Mucosa of stomach (tissue), 1 donor: Measurements from ENCODE around the gene SH3RF3.

Experiments used
- H3K27me3 ChIP-seq: one replicate; pipeline ENCODE4 v1.7.0; 2013; ENCODE audit warnings: mild to moderate bottlenecking, low read length; ENCODE audit not compliant: control insufficient read depth, insufficient read depth
- H3K36me3 ChIP-seq: one replicate; pipeline ENCODE4 v1.7.0; 2013; ENCODE audit warnings: low read length; ENCODE audit not compliant: control insufficient read depth, insufficient read depth
- H3K4me1 ChIP-seq: one replicate; pipeline ENCODE4 v1.7.0; 2013; ENCODE audit warnings: mild to moderate bottlenecking, low read length; ENCODE audit not compliant: control insufficient read depth, insufficient read depth
- H3K4me3 ChIP-seq: one replicate; pipeline ENCODE4 v1.7.0; 2013; ENCODE audit warnings: low read length
- H3K9ac ChIP-seq: one replicate; pipeline ENCODE4 v1.7.0; 2013; ENCODE audit warnings: mild to moderate bottlenecking, low read length, moderate library complexity
- H3K9me3 ChIP-seq: one replicate; pipeline ENCODE4 v1.7.0; 2013; ENCODE audit warnings: mild to moderate bottlenecking, low read length, moderate library complexity; ENCODE audit not compliant: control insufficient read depth
- donor health status: Pancreatic carcinoma.

SH3RF3 gene

DNA sequence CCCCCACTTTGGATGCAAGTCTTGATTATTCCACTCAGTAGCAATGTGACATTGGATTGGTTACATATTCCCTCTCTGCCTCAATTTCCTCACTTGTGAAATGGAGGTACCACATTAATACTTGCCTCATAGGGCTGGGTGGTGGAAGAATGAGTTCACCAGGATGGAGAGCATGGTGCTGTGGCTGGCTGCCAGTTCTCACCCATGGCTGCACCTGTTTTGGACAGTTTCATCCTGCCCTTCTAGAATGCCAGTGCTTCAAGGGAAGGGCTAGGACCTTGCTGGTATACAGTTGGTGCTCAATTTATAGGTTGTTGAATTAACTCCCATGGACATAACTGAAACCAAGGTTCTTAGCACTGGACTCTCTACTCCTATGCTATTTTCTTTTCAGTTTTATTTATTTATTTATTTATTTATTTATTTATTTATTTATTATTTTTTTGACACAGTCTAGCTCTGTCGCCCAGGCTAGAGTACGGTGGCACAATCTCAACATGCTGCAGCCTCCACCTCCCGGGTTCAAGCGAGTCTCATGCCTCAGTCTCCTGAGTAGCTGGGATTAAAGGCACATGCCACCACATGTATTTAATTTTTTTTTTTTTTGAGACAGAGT is 5.3 kb upstream of the SH3RF3 start:
- Histone ChIP-seq H3K4me3 (no peak overlapping the region), H3K4me1 (no peaks in the 10 kb centered on the region), H3K9ac (no peak overlapping the region), H3K9me3 (no peaks in the 10 kb centered on the region), H3K36me3 (no peaks in the 10 kb centered on the region), H3K27me3 (peaks cover 21% of the 10 kb centered on the region)

DNA sequence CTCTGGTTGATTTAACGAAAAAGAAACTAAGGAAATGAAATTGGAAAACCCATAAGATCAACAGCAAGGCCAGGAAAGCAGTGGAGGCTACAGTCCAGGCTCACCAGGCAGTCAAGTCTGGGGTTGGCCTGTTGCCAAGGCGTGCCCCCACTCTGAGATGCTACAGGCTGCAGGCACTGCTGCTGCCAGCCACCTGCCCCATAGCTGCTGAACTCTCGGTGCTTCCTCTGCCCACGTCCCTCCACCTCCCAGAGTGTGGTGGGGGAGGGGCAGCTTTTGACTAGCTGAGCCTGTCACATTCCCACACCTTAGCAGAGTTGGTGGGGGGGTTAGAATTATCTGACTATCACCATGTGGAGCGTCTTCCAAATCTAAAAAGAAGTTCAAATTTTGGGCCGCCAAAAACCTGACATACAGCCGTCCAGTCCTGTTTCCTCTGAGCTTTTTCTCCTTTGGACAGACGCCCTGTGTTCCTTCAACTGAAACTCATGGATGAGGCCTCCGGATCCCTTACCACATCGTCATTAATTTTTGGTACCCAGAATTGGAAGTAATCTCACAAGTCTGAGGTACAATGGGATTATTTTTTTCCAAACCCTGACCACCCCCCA is 3.9 kb upstream of the SH3RF3 start:
- H3K36me3 ChIP-seq = no peaks in the 10 kb centered on the region
- no peak overlapping the region for H3K9ac ChIP-seq
- no peaks in the 10 kb centered on the region for H3K4me1 ChIP-seq
- H3K9me3 ChIP-seq = no peaks in the 10 kb centered on the region
- H3K27me3 ChIP-seq = peaks cover 34% of the 10 kb centered on the region
- H3K4me3 ChIP-seq = no peak overlapping the region

DNA sequence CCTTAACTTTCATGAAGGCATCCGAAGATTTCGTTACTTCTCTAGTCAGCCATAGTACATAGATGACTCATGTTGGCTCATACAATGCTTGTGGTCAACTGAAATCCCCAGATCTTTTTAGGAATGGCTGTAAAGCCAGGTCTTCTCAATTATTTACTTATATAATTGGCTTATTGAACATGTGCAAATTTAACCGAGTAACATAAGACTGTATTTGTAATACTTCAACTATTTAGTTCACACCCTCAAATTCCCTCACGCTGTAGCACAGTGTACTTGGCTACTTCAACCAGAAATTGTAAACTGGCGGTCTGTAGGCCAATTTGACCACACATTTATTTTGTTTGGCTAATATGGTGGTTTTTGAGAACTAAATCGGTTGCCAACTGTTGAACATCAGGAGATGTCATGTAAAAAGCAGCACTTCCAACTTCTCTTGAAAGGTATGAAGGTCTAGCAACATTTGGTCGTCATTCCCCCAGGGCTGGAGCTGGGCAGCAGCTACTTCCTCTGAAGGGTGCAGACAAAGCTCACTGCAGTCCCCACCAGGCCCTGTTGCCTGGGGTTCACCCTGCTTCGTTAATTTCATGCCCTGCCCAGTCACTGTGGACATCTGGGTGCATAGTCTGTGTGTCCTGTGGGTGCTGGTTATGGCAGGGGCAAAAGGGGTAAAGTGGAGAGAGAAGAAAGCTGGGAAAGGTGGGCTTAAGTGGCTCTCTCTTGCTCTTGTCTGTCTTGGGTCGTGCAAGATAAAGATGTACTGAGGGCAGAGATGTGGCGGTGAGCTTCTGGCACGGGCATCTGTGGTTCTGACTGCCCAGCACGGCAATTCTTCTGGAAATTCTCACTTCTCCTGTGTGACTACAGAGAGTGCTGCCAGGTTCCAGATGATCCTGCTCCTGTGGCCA is 3.2 kb upstream of the SH3RF3 start:
- H3K4me1 ChIP-seq = no peaks in the 10 kb centered on the region
- H3K27me3 ChIP-seq = peaks cover 40% of the 10 kb centered on the region
- H3K4me3 ChIP-seq = no peak overlapping the region
- H3K36me3 ChIP-seq = no peaks in the 10 kb centered on the region
- no peak overlapping the region for H3K9ac ChIP-seq
- no peaks in the 10 kb centered on the region for H3K9me3 ChIP-seq

DNA sequence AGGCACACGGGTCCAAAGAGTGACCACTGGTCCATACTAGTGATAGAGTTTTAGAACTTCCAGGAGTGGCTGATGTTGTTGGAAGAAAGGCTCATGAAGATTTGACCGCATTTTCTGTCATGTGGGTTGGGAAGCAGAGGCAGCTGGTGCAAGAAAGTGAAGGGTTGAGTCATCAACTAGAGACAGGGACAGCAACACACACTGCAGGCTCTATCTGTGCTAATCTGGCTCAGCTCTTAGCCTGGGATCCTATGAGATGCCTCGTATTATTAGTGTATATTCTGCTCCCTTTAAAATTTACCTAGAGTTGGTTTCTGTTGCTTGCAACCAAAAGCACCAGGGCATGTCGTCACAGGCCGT is 2.5 kb upstream of the SH3RF3 start:
- Histone ChIP-seq H3K9ac (no peak overlapping the region), H3K4me3 (no peak overlapping the region)

DNA sequence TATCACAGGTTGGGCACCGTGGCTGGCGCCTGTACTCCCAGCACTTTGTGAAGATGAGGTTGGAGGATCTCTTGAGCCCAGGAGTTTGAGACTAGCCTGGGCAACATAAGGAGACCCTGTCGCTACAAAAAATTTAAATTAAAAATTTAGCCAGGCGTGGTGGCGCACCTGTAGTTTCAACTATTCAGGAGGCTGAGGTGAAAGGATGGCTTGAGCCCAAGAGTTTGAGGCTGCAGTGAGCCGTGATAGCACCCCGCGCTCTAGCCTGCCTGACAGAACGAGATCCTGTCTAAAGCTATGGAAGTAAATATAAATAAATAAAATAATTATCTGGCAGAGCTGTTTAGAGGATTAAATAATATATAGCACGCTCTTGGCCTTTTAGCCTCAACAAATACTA is 1.4 kb upstream of the SH3RF3 start:
- no peak overlapping the region for H3K4me3 ChIP-seq
- H3K9ac ChIP-seq = no peak overlapping the region
- no peaks in the 10 kb centered on the region for H3K36me3 ChIP-seq
- H3K4me1 ChIP-seq = no peaks in the 10 kb centered on the region
- peaks cover 46% of the 10 kb centered on the region for H3K27me3 ChIP-seq
- no peaks in the 10 kb centered on the region for H3K9me3 ChIP-seq

More for the DNA sequence above, 2.5 kb upstream of the SH3RF3 start:
- Histone ChIP-seq H3K9me3 (no peaks in the 10 kb centered on the region), H3K36me3 (no peaks in the 10 kb centered on the region), H3K27me3 (peaks cover 40% of the 10 kb centered on the region), H3K4me1 (no peaks in the 10 kb centered on the region)

DNA sequence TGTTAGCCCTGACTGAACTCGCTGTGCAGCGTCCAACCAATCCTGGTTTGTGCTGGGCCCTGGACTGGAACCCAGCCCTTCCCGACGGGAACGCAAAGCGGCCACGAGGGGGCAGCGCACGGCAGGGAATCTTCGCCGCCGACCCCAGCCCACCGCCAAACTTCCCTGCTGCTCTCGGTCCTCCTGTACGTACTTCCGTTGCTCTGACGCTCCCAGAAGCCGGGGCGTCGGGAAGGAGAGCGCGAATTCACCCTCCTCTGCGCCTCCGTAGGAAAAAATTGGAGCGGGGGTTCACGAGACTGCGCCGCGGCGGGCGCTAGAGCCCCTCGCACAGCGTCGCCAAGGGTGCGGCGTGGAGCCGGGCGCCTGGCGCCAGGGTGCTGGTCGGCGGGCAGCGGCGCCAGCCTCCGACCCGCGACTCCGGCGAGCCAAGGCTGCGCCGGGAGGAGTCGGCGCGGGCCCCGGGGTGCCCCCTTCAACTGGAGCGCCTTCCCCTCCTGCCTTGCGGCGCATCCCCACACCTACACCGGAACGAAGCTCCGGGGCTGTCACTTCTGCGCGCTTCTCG is 873 bp upstream of the SH3RF3 start:
- Histone ChIP-seq H3K27me3 (peaks cover 46% of the 10 kb centered on the region), H3K4me1 (no peaks in the 10 kb centered on the region), H3K4me3 (peak overlapping the region; percentile 41), H3K36me3 (no peaks in the 10 kb centered on the region), H3K9ac (peak overlapping the region; percentile 34), H3K9me3 (no peaks in the 10 kb centered on the region)

DNA sequence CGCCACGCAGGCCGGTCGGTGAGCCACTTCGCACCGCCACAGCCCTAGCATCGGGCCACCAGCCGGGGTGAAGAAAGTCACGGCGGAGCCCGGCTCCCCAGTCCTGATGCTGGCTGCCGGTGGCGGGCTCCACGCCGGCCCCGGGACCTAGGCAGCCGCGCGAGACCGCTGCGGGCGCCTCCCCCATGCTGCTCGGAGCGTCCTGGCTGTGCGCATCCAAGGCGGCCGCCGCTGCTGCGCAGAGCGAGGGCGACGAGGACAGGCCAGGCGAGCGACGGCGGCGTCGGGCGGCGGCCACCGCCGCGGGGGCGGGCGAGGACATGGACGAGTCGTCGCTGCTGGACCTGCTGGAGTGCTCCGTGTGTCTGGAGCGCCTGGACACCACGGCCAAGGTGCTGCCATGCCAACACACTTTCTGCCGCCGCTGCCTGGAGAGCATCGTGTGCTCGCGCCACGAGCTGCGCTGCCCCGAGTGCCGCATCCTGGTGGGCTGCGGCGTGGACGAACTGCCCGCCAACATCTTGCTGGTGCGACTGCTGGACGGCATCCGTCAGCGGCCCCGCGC is 433 bp downstream of the SH3RF3 start:
- no peaks in the 10 kb centered on the region for H3K4me1 ChIP-seq
- H3K4me3 ChIP-seq = no peak overlapping the region
- no peak overlapping the region for H3K9ac ChIP-seq
- no peaks in the 10 kb centered on the region for H3K36me3 ChIP-seq
- no peaks in the 10 kb centered on the region for H3K9me3 ChIP-seq
- H3K27me3 ChIP-seq = peaks cover 46% of the 10 kb centered on the region

DNA sequence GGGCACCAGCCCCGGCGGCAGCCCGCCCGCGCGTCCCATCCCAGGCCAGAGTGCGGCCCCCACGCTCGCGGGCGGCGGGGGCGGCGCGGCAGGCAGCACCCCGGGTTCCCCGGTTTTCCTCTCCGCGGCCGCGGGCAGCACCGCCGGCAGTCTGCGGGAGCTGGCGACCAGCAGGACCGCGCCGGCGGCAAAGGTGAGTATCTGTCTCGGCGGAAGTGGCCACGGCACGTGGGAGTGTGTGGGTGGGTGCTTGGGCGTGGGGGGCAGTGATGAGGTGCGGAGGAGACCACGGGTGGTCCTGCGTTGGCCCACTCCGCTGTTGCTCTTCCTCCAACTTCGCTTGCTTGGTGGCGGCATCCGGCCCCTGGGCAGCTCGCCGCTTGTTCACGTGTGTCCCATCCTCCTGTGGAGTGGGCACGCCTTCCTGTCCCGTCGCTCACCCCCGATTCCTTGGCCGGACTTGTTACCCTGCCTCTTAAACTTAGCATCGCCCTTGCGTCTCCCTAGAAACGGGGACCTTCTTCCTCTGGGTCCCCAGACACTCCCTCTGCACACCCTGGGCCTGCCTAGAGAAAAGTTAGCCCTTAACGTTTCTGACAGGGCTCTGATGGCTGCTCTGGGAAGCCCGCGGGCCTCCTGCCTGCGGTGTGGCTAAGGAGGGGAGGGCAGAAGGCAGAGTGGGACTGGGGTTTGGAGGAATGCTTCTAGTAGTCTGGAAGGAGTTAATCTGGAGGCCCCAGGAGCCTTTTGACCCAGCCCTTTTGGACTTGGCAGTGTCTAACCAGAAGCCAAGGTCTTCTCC is 1.1 kb downstream of the SH3RF3 start:
- Histone ChIP-seq H3K9me3 (no peaks in the 10 kb centered on the region), H3K27me3 (peaks cover 45% of the 10 kb centered on the region), H3K4me3 (peak overlapping the region; percentile 31), H3K4me1 (no peaks in the 10 kb centered on the region), H3K9ac (no peak overlapping the region), H3K36me3 (no peaks in the 10 kb centered on the region)

DNA sequence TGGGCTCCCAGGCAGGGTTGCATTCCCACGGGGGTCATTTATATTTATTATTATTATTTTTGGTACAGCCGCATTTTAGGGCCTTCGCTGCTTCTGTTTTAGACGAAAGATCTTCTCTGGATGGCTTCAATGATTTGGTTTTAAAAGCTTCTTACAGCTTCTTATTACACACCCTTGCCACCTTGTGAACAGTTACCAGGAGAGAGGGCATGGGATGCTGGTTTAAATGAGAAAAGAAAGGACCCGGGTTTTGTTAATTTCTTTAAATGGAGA is 1.7 kb downstream of the SH3RF3 start:
- Histone ChIP-seq H3K9ac (no peak overlapping the region), H3K4me3 (no peak overlapping the region), H3K36me3 (no peaks in the 10 kb centered on the region), H3K27me3 (peaks cover 50% of the 10 kb centered on the region), H3K9me3 (no peaks in the 10 kb centered on the region), H3K4me1 (no peaks in the 10 kb centered on the region)

DNA sequence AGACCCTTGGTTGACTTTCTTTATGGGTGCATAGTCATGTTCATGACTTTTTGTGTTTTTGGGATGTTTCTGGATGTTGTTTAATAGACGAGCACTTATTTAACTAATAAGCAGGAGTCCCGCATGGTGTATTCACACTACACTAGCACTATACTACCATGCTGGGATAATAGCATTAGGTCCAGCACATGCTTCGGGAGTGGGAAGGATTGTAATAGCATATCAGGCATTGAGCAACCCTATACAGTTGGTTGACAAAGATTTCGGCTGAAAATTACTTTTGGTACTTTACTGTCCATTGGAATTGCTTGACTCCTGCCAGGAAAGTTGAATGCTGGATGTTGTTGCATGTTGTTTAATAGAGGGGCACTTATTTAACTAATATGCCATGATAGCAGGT is 2.8 kb downstream of the SH3RF3 start:
- H3K9ac ChIP-seq = no peak overlapping the region
- no peak overlapping the region for H3K4me3 ChIP-seq
- H3K36me3 ChIP-seq = no peaks in the 10 kb centered on the region
- no peaks in the 10 kb centered on the region for H3K4me1 ChIP-seq
- peaks cover 54% of the 10 kb centered on the region for H3K27me3 ChIP-seq
- no peaks in the 10 kb centered on the region for H3K9me3 ChIP-seq

DNA sequence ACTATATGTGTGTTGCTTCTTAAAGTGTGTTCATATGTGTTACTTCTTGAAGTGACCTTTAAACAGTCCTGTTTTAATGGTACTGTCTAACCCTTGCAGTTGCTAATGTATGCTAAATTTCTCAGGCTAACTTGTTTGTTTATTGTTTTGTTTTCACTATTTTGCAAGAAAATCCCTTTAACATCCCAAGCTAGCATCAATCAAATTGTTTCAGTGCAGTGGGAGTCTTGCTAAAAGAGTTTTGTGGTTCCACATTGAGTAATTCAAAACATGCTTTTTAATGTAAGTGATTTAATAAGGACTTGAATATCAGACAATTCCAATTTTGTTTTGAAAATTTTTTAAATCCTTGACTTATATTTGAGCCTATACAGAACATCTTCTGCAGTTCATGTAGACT is 3.6 kb downstream of the SH3RF3 start:
- H3K36me3 ChIP-seq = no peaks in the 10 kb centered on the region
- H3K9me3 ChIP-seq = no peaks in the 10 kb centered on the region
- no peak overlapping the region for H3K4me3 ChIP-seq
- H3K9ac ChIP-seq = no peak overlapping the region
- no peaks in the 10 kb centered on the region for H3K4me1 ChIP-seq
- peaks cover 48% of the 10 kb centered on the region for H3K27me3 ChIP-seq
